ENCODE results near the gene KIFC3.

DNA sequence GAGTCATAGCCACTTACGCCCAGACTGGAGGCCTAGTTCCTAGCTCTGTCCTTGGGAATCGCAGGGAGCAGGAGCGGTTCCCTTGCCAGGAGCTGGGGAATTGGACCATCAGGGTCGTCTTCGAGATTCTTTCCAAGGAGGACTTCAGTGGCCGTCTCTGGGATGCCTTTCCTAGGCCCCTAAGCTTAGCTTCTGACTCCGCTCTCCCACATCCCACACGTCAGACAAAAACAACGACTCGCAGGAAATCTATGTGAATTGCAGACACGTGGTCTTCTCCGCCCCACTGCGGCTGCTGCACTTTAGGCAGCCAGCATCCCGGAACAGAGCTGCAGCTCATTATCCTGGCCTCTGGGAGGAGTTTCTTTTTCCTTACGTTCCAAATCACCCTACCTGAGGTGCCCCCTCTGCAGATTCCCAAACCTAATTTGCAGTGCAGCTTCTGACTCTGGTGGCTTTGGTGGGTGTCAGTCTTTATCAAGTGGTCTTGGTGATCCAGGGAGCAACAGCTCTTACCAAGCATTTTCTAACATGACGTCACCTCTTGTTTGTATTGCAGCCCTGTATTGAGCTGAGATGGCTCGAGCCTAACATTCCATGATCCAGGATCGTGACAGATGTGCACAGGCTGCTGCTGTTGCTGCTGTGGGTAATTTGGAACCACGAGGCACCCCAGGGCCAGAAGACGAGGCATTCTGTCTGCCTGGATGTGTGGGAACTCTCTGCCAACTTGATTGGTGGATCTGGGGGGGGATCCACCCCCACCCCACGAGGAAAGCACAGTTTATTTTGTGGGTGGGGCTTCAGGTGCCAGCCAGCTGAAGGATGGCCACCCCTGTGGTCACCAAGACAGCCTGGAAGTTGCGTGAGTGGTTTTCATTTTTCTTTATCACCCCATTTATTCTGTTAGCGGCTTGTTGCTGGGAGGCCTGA is 65.6 kb downstream of the KIFC3 start:
- TF ChIP-seq CTCF (conservative IDR thresholded peaks at IDR 0.05; ENCODE audit: low read depth, low read length) (no peak; the same call in 1 of the 2 replicates), EZH2 (IDR thresholded peaks at IDR 0.05; ENCODE audit: low read length, unreplicated experiment) (no peak)

Measured in PC-3 (cell line).